Ovary (tissue), 9 donors: Measurements from ENCODE around the gene NELFA. TPM values are rescaled to one million over a fixed set of nuclear protein-coding genes. Genes with fewer than 3 reads are reported as not detected.

Source experiments
- DNase-seq, 5 donors: peaks; one replicate each; pipeline ENCODE4 v3.0.0-alpha.2; 2019 to 2020
- H3K27ac ChIP-seq, 2 donors: fragments of 200-600 bp; one replicate each; pipeline versions ENCODE4 v1.5.1 to v1.8.0; 2019 to 2022
- H3K27me3 ChIP-seq: fragments of 200-600 bp; one replicate; pipeline ENCODE4 v1.8.0; 2022
- H3K36me3 ChIP-seq: fragments of 200-600 bp; sonication (generic); one replicate; pipeline ENCODE4 v1.5.1; 2019
- H3K4me1 ChIP-seq: one replicate; pipeline ENCODE4 v1.8.1; 2013; ENCODE audit warnings: mild to moderate bottlenecking, moderate library complexity; ENCODE audit not compliant: insufficient read depth
- H3K4me3 ChIP-seq: fragments of 200-600 bp; sonication (generic); one replicate; pipeline ENCODE4 v1.5.1; 2017
- H3K9me3 ChIP-seq, 2 donors: fragments of 200-600 bp in 1 of 2; sonication (generic) in 1 of 2; one replicate each; pipeline versions ENCODE4 v1.5.1 to v1.8.1; 2013 to 2019; ENCODE audit warnings: mild to moderate bottlenecking in 1 of 2, moderate library complexity in 1 of 2
- CTCF ChIP-seq, 3 donors: fragments of 450-650 bp in 2 of 3; fragments of 200-600 bp in 1 of 3; IDR thresholded peaks; one replicate each; pipeline versions ENCODE4 v1.5.1 to v1.8.0; 2016 to 2022; ENCODE audit warnings: antibody characterized with exemption in 3 of 3, mild to moderate bottlenecking in 1 of 3
- EP300 ChIP-seq: sonication (generic); formaldehyde crosslinking; IDR thresholded peaks from one replicate; pipeline ENCODE4 v1.6.1; 2017; ENCODE audit warnings: antibody characterized with exemption
- POLR2A ChIP-seq: fragments of 450-650 bp; IDR thresholded peaks from one replicate; pipeline ENCODE4 v1.6.1; 2017; ENCODE audit warnings: antibody characterized with exemption, mild to moderate bottlenecking, moderate library complexity
- whole genome bisulfite sequencing, 3 donors: extraction: QIAGEN DNeasy Blood & Tissue Kit in 1 of 3; methylation state at CpG; one replicate each; pipeline versions ENCODE4 v1.1.5 to v1.1.7; 2013 to 2017; 5-methylcytosine and 5-hydroxymethylcytosine counted together
- intact Hi-C, 4 donors: fragments of 100-400 bp; cut with DNase I; formaldehyde crosslinking; loops; one replicate each; pipeline versions ENCODE4 v1.11.0 to v1.15.1; 2022 to 2023
- polyA plus RNA-seq, 2 donors: library from polyadenylated mRNA; stranded (reverse); fragments of 200-250 nt in 1 of 2; fragments of 350-450 nt in 1 of 2; fragmentation: Illumina TruSeq in 1 of 2; extraction: RNeasy Lipid Tissue Mini Kit (QIAGEN cat#74804) in 1 of 2; gene quantifications; one replicate each; pipeline ENCODE4 v1.2.3, GENCODE V29; 2013 to 2014
- total RNA-seq, 7 donors: library from RNA; depleted of rRNA in 2 of 7; stranded (reverse); fragments of >200 nt in 2 of 7; fragmentation: NEBNext Ultra II Directional in 3 of 7; extraction: Animal tissue kit (Norgen Biotek cat#: 25700) in 3 of 7; gene quantifications; one replicate each; pipeline versions ENCODE4 v1.1.0 to v1.2.4, GENCODE V29; 2016 to 2023
- donor health status: DM: no; HTN: no; CAD: no; lungs with moderate emphysema.
- donor health status: DM: no; HTN: no; CAD: no.
- donor health status: Bipolar disorder and iron deficiency.
- donor health status: DM: yes; HTN: yes; CAD: no.
- donor health status: DM: no; HTN: no; CAD: no.
- donor health status: DM: yes; HTN: yes; CAD: no.

Gene NELFA
- total and polyA plus RNA-seq, 9 donors, result 12.5 to 42.8 (median 30.8) TPM

- TF ChIP-seq EP300 (no peak), POLR2A (no peak), CTCF (IDR thresholded peaks at IDR 0.05) (no peak)
- H3K4me3 ChIP-seq, result no peak overlapping the region
- DNase-seq, result no peak
- intact Hi-C loops, result no loop called here
- H3K27ac ChIP-seq, result no peak overlapping the region
- H3K27me3 ChIP-seq, result no peaks in the 10 kb centered on the region
- no peaks in the 10 kb centered on the region for H3K36me3 ChIP-seq
- WGBS, 3 donors, result 91 to 92% (median 92%) methylated on average over 10 of the region's 10 CpGs
- no peaks in the 10 kb centered on the region for H3K4me1 ChIP-seq
- H3K9me3 ChIP-seq, result no peaks in the 10 kb centered on the region
Observed at GRCh38 chr4:1950369-1950768, 58.4 kb downstream of the NELFA start.

- Histone ChIP-seq H3K4me1 (no peaks in the 10 kb centered on the region), H3K27ac (no peak overlapping the region), H3K27me3 (no peaks in the 10 kb centered on the region), H3K4me3 (no peak overlapping the region), H3K36me3 (no peaks in the 10 kb centered on the region), H3K9me3 (no peaks in the 10 kb centered on the region)
- WGBS, 3 donors, result 91 to 93% (median 91%) methylated on average over 8 of the region's 8 CpGs
- no peak for TF ChIP-seq EP300
- TF ChIP-seq CTCF (IDR thresholded peaks at IDR 0.05), result no peak
- no peak for TF ChIP-seq POLR2A
- intact Hi-C loops, result no loop called here
- no peak for DNase-seq
Observed at GRCh38 chr4:1948892-1949436, 59.8 kb downstream of the NELFA start.

GRCh38 chr4:1948232-1948631, 60.5 kb downstream of the NELFA start:
- no peak overlapping the region for H3K4me3 ChIP-seq
- H3K27me3 ChIP-seq, result no peaks in the 10 kb centered on the region
- DNase-seq, result no peak
- H3K9me3 ChIP-seq, result no peaks in the 10 kb centered on the region
- intact Hi-C loops, result no loop called here
- no peaks in the 10 kb centered on the region for H3K4me1 ChIP-seq
- H3K36me3 ChIP-seq, result no peaks in the 10 kb centered on the region
- TF ChIP-seq CTCF (IDR thresholded peaks at IDR 0.05) (no peak), EP300 (no peak), POLR2A (no peak)
- WGBS, 3 donors, result 94% methylated on average over 16 of the region's 16 CpGs
- no peak overlapping the region for H3K27ac ChIP-seq

GRCh38 chr4:1945912-1946311, 62.9 kb downstream of the NELFA start:
- Histone ChIP-seq H3K4me3 (no peak overlapping the region), H3K36me3 (no peaks in the 10 kb centered on the region), H3K4me1 (no peaks in the 10 kb centered on the region), H3K27ac (no peak overlapping the region), H3K27me3 (no peaks in the 10 kb centered on the region), H3K9me3 (no peaks in the 10 kb centered on the region)
- 95 to 99% (median 96%) methylated on average over 1 of the region's 1 CpG for WGBS, 3 donors
- intact Hi-C loops, result no loop called here
- no peak for TF ChIP-seq CTCF (IDR thresholded peaks at IDR 0.05)
- TF ChIP-seq EP300, result no peak
- no peak for TF ChIP-seq POLR2A
- no peak for DNase-seq
